Transverse colon (tissue), 4 donors: ENCODE data around the gene GPR176.

Experiments used
- POLR2A ChIP-seq: fragments of 450-650 bp; IDR thresholded peaks from one replicate; pipeline ENCODE4 v1.6.1; 2016; ENCODE audit warnings: antibody characterized with exemption, mild to moderate bottlenecking, moderate library complexity
- POLR2AphosphoS5 ChIP-seq, 3 donors: sonication (generic); formaldehyde crosslinking; IDR thresholded peaks; one replicate each; pipeline ENCODE4 v1.6.1; 2016; ENCODE audit warnings: antibody characterized with exemption in 3 of 3
- TF ChIP-seq, protein P1 (sequence below), 5 experiments: fragments of 200-600 bp in 3 of 5; fragments of 450-650 bp in 2 of 5; sonication (generic) in 3 of 5; IDR thresholded peaks; 1 replicate in 2 of 5; 2 replicates in 3 of 5; pipeline ENCODE4 v1.5.1; 2016 to 2017; ENCODE audit warnings: antibody characterized with exemption in 5 of 5, inconsistent platforms in 3 of 5, mild to moderate bottlenecking in 2 of 5, moderate library complexity in 1 of 5

DNA sequence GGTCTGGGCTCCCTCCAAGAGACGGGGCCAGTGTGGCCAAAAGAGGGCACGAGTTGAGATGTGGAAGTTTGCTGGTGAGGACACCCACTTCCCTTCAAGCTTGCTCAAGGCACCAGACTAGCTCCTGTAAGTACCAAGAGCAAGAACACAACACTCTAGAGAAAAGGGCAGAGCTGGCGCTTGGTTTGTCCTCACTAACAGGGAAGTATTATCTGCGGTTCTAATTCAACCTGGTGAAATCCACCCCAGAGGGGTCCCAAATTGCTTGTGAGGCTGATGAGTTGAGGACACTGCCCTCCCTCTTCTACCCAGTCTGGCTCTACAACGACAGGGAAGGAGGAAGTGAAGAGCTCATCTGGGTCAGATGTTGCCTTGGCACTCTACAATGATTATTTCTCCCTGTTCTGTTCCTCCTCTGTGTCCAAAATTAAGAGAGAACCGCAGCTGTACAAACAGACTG, 120.5 kb downstream of the GPR176 start:
- TF ChIP-seq, protein P1, sequence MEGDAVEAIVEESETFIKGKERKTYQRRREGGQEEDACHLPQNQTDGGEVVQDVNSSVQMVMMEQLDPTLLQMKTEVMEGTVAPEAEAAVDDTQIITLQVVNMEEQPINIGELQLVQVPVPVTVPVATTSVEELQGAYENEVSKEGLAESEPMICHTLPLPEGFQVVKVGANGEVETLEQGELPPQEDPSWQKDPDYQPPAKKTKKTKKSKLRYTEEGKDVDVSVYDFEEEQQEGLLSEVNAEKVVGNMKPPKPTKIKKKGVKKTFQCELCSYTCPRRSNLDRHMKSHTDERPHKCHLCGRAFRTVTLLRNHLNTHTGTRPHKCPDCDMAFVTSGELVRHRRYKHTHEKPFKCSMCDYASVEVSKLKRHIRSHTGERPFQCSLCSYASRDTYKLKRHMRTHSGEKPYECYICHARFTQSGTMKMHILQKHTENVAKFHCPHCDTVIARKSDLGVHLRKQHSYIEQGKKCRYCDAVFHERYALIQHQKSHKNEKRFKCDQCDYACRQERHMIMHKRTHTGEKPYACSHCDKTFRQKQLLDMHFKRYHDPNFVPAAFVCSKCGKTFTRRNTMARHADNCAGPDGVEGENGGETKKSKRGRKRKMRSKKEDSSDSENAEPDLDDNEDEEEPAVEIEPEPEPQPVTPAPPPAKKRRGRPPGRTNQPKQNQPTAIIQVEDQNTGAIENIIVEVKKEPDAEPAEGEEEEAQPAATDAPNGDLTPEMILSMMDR (IDR thresholded peaks at IDR 0.05): no peak
- no peak for TF ChIP-seq POLR2A
- no peak for TF ChIP-seq POLR2AphosphoS5 (IDR thresholded peaks at IDR 0.05)
